Measurements from ENCODE around the gene BBS12. TPM values are rescaled to one million over a fixed set of nuclear protein-coding genes. Genes with fewer than 3 reads are reported as not detected.

The BBS12 gene
- total and polyA plus RNA-seq, 2 experiments from 2014 or later, result 3.0 to 4.7 TPM

- Histone ChIP-seq H3K27ac (no peak overlapping the region), H2AFZ (no peak overlapping the region), H3K4me3 (no peak overlapping the region), H3K9me3 (ENCODE audit: low read depth) (no peaks in the 10 kb centered on the region), H3K4me2 (no peak overlapping the region), H3K9me2 (replicated peaks; ENCODE audit: insufficient read depth) (no peaks in the 10 kb centered on the region), H3K27me3 (no peaks in the 10 kb centered on the region), H3K4me1 (ENCODE audit: insufficient read depth) (peaks cover 4% of the 10 kb centered on the region), H3K36me3 (replicated peaks; ENCODE audit: insufficient read depth, low read depth) (no peaks in the 10 kb centered on the region), H3K79me2 (no peaks in the 10 kb centered on the region), H4K20me1 (ENCODE audit: insufficient read depth, poor library complexity, severe bottlenecking) (no peaks in the 10 kb centered on the region)
- no peak for DNase-seq (ENCODE audit: low spot score)
- TF ChIP-seq EZH2phosphoT487 (IDR thresholded peaks at IDR 0.05; ENCODE audit: low read depth, severe bottlenecking, unreplicated experiment) (no peak), CTCF (IDR thresholded peaks at IDR 0.05; ENCODE audit: poor library complexity) (no peak), EZH2 (IDR thresholded peaks at IDR 0.05; ENCODE audit: borderline replicate concordance) (no peak)
- WGBS (ENCODE audit: low lambda C conversion rate, missing lambda C conversion rate), result 82% methylated on average over 9 of the region's 9 CpGs
Measured at GRCh38 chr4:122688529-122689140, 43.9 kb upstream of the BBS12 start.

GRCh38 chr4:122689972-122690371 lies 42.5 kb upstream of the BBS12 start:
- H3K27me3 ChIP-seq, result no peaks in the 10 kb centered on the region
- H3K4me2 ChIP-seq, result no peak overlapping the region
- TF ChIP-seq CTCF (IDR thresholded peaks at IDR 0.05; ENCODE audit: poor library complexity) (no peak), EZH2phosphoT487 (IDR thresholded peaks at IDR 0.05; ENCODE audit: low read depth, severe bottlenecking, unreplicated experiment) (no peak), EZH2 (IDR thresholded peaks at IDR 0.05; ENCODE audit: borderline replicate concordance) (no peak)
- no peak overlapping the region for H2AFZ ChIP-seq
- no peak for DNase-seq (ENCODE audit: low spot score)
- no peaks in the 10 kb centered on the region for H3K79me2 ChIP-seq
- H4K20me1 ChIP-seq (ENCODE audit: insufficient read depth, poor library complexity, severe bottlenecking), result no peaks in the 10 kb centered on the region
- no peak overlapping the region for H3K27ac ChIP-seq
- H3K4me3 ChIP-seq, result no peak overlapping the region
- H3K4me1 ChIP-seq (ENCODE audit: insufficient read depth), result peaks cover 6% of the 10 kb centered on the region
- no peaks in the 10 kb centered on the region for H3K36me3 ChIP-seq (replicated peaks; ENCODE audit: insufficient read depth, low read depth)
- no peaks in the 10 kb centered on the region for H3K9me2 ChIP-seq (replicated peaks; ENCODE audit: insufficient read depth)
- H3K9me3 ChIP-seq (ENCODE audit: low read depth), result no peaks in the 10 kb centered on the region

DNA sequence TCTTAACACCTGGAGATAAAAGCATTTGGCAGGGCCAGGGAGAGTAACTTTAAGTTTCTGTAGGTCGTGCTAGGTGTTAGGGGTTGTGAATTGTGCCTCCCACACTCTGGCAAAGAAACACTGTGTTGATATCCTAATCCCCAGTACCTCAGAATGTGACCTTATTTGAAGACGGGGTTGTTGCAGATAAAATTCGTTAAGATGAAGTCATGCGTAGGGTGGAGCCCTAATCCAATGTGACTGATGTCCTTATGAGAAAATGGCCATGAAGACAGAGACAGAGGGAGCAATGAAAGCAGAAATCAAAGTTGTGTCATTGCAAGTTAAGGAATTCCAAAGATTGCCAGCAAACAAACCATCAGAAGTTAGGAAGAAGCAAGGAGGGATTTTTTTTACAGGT lies 40.5 kb upstream of the BBS12 start:
- peaks cover 6% of the 10 kb centered on the region for H3K4me1 ChIP-seq (ENCODE audit: insufficient read depth)
- H3K9me3 ChIP-seq (ENCODE audit: low read depth), result no peaks in the 10 kb centered on the region
- H3K27me3 ChIP-seq, result no peaks in the 10 kb centered on the region
- DNase-seq (ENCODE audit: low spot score), result no peak
- no peak for TF ChIP-seq CTCF (IDR thresholded peaks at IDR 0.05; ENCODE audit: poor library complexity)
- WGBS (ENCODE audit: low lambda C conversion rate, missing lambda C conversion rate), result 76% methylated on average over 4 of the region's 4 CpGs
- H2AFZ ChIP-seq, result no peak overlapping the region
- H3K36me3 ChIP-seq (replicated peaks; ENCODE audit: insufficient read depth, low read depth), result no peaks in the 10 kb centered on the region
- H3K9me2 ChIP-seq (replicated peaks; ENCODE audit: insufficient read depth), result no peaks in the 10 kb centered on the region
- no peak overlapping the region for H3K4me2 ChIP-seq
- no peak overlapping the region for H3K27ac ChIP-seq
- no peak overlapping the region for H3K4me3 ChIP-seq
- no peaks in the 10 kb centered on the region for H4K20me1 ChIP-seq (ENCODE audit: insufficient read depth, poor library complexity, severe bottlenecking)
- no peaks in the 10 kb centered on the region for H3K79me2 ChIP-seq
